ENCODE data around the gene ATP5F1D. TPM values are rescaled to one million over a fixed set of nuclear protein-coding genes. Genes with fewer than 3 reads are reported as not detected.

The ATP5F1D gene
- total RNA-seq, 2 donors from 2014 or later, result 163 to 215 TPM

DNA sequence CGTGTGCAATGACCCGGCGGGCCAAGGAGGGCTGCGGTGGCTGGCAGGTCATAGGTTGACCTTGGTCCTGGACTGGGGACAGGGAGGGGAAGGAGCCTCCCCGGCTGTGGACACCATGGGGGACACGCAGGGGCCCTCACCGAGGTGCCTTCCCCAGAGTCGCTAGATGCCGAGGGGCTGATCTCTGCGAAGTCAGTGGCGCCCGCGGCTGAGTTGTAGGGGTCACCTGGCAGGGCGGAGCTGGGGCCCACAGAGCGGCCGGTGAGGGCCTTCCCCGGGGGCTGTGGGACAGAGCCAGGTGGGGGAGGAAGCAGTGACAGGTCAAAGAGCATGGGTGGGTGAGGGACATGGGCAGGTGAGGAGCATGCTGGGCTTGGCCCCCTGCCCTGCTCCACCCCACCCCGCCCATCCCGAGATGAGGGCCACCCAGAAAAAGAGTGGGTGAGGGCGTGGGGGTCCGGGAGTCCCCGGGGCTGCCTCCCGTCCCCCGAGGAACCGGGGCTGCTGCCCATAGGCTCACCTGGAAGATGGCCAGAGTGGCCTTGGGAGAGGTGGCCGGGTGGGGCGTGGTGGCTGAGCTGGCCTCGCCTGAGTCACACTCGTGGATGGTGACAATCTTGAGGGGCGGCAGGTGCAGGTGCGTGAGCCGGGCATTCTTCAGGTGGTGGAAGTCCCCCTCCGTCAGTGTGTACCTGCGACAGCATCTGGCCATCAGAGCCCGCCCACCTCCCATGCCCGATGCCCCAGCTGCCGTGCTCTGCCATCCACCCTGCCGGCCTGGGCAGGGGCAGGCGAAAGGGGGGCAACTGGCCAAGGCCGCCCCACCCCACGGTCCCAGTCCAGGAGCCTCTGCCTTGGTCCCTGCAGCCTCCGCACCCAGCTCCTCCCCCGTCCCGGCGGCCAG lies 7.2 kb upstream of the ATP5F1D start:
- DNase-seq (ENCODE audit: low spot score) (no peak), ATAC-seq (no peak)
- Mint-ChIP-seq H3K36me3 (no peaks in the 10 kb centered on the region), H3K27me3 (peaks cover 8 to 9% of the 10 kb centered on the region in 2 donors), H3K27ac (no peak overlapping the region), H3K4me3 (no peak overlapping the region), H3K4me1 (ENCODE audit: low read depth in 2 of 2) (peaks cover 9 to 12% of the 10 kb centered on the region in 2 donors), H3K9me3 (no peaks in the 10 kb centered on the region)

DNA sequence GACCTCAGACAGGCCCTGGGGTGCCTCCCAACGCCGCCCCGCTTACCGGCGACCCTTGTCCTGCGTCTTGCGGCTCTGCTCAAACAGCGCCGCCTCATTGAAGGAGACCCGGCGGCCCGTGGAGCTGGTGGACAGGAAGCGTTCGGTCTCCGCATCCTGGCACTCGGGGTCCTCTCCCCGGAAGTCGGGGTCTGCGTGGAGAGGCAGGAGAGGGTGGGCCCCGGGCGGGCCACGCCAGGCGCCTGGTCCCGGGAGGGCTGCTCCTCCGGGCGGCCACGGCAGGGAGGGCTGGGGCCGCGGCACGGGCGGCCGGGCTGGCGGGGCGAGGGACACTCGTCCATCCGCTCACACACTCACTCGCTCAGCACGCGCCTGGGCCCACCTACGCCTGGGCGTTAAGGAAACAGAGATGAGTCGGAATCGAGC lies 6.6 kb upstream of the ATP5F1D start:
- H3K36me3 Mint-ChIP-seq, result no peaks in the 10 kb centered on the region
- peaks cover 9 to 10% of the 10 kb centered on the region in 2 donors for H3K27me3 Mint-ChIP-seq
- no peaks in the 10 kb centered on the region for H3K9me3 Mint-ChIP-seq
- no peak overlapping the region for H3K4me3 Mint-ChIP-seq
- ATAC-seq (no peak), DNase-seq (ENCODE audit: low spot score) (no peak)
- H3K4me1 Mint-ChIP-seq (ENCODE audit: low read depth in 2 of 2), result peaks cover 11 to 14% of the 10 kb centered on the region in 2 donors
- H3K27ac Mint-ChIP-seq, result no peak overlapping the region

DNA sequence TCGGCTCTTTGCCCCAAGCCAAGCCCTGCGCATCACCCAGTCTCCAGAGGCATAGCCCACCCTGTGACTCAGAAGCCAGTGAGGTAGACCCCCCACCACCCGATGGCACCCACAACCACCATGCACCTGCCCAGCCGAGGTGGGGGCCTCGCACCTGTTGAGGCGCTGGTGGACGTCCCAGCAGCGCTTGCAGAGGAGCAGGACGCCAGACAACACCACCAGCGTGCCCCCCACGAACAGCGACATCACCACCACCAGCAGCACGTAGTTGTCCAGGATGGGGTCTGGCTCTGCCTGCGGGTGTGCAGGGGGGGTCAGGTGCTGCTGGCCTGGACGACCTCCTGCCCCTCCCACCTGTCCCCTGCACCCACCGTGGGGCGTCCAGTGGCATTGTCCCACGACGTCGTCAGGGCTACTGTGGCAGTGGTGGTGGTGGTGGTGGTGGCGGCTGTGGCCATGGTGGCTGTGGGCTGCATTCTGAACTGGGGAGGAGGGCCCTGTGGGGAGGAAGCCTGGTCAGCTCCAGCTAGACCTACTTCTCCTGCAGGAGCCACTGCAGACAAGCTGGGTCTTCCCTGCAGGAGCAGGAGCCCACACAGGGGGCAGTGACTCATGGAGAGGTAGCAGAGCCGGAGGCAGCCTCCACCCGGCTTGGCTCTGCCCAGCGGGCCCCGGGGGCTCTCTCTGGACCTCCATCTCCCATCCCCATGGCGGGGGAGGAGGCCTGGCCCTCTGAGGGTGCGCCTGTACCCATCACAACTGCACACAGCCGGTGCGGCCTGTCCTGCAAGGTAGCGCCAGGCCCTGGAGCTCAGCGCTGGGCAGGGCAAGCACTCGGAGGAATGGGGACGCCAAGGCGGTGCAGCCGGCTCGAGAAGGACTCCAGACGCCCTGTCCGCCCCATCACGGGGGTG lies 5.7 kb upstream of the ATP5F1D start:
- H3K27me3 Mint-ChIP-seq, result peaks cover 9 to 10% of the 10 kb centered on the region in 2 donors
- no peak overlapping the region for H3K27ac Mint-ChIP-seq
- no peak for DNase-seq (ENCODE audit: low spot score)
- H3K4me1 Mint-ChIP-seq (ENCODE audit: low read depth in 2 of 2), result peaks cover 11 to 14% of the 10 kb centered on the region in 2 donors
- H3K4me3 Mint-ChIP-seq, result no peak overlapping the region
- ATAC-seq, result no peak
- H3K9me3 Mint-ChIP-seq, result no peaks in the 10 kb centered on the region
- no peaks in the 10 kb centered on the region for H3K36me3 Mint-ChIP-seq

- Mint-ChIP-seq H3K27ac (no peak overlapping the region), H3K9me3 (no peaks in the 10 kb centered on the region), H3K4me1 (ENCODE audit: low read depth in 2 of 2) (peaks cover 14 to 18% of the 10 kb centered on the region in 2 donors), H3K4me3 (no peak overlapping the region), H3K27me3 (peaks cover 9 to 10% of the 10 kb centered on the region in 2 donors), H3K36me3 (no peaks in the 10 kb centered on the region)
- DNase-seq (ENCODE audit: low spot score), result no peak
- ATAC-seq, result no peak
Measured at GRCh38 chr19:1236576-1236975, 5.0 kb upstream of the ATP5F1D start.

GRCh38 chr19:1237027-1237659 lies 4.4 kb upstream of the ATP5F1D start:
- H3K27me3 Mint-ChIP-seq, result peaks cover 9 to 10% of the 10 kb centered on the region in 2 donors
- H3K36me3 Mint-ChIP-seq, result no peaks in the 10 kb centered on the region
- ATAC-seq (no peak), DNase-seq (ENCODE audit: low spot score) (no peak)
- H3K4me1 Mint-ChIP-seq (ENCODE audit: low read depth in 2 of 2), result peaks cover 15 to 20% of the 10 kb centered on the region in 2 donors
- peak overlapping the region; percentile 58 for H3K4me3 Mint-ChIP-seq
- H3K27ac Mint-ChIP-seq, result no peak overlapping the region
- H3K9me3 Mint-ChIP-seq, result no peaks in the 10 kb centered on the region

- no peak for ATAC-seq
Measured at GRCh38 chr19:1237754-1238368, 3.7 kb upstream of the ATP5F1D start, which contains the start of gene CBARP. Gene CBARP, minus strand, starts transcription at chr19:1238005. Its CDS starts 1,905 bp downstream, at chr19:1236100.

GRCh38 chr19:1238369-1239303 lies 2.9 kb upstream of the ATP5F1D start:
- ATAC-seq (no peak), DNase-seq (ENCODE audit: low spot score) (no peak)
- H3K4me1 Mint-ChIP-seq (ENCODE audit: low read depth in 2 of 2), result peaks cover 15 to 20% of the 10 kb centered on the region in 2 donors
- no peaks in the 10 kb centered on the region for H3K36me3 Mint-ChIP-seq
- H3K9me3 Mint-ChIP-seq, result no peaks in the 10 kb centered on the region
- H3K27me3 Mint-ChIP-seq, result peaks cover 9 to 10% of the 10 kb centered on the region in 2 donors
- peak overlapping the region; percentile 85 for H3K4me3 Mint-ChIP-seq
- H3K27ac Mint-ChIP-seq, result peak overlapping the region; percentile 4 to 44

More at GRCh38 chr19:1237754-1238368, 3.7 kb upstream of the ATP5F1D start, which contains the start of gene CBARP:
- H3K27me3 Mint-ChIP-seq, result peaks cover 9 to 10% of the 10 kb centered on the region in 2 donors
- no peaks in the 10 kb centered on the region for H3K36me3 Mint-ChIP-seq
- H3K9me3 Mint-ChIP-seq, result no peaks in the 10 kb centered on the region
- H3K27ac Mint-ChIP-seq, result peak within 1 kb of the TSS; percentile 4 to 44
- H3K4me1 Mint-ChIP-seq (ENCODE audit: low read depth in 2 of 2), result peaks cover 15 to 20% of the 10 kb centered on the region in 2 donors
- no peak for DNase-seq (ENCODE audit: low spot score)
- peak within 1 kb of the TSS; percentile 85 for H3K4me3 Mint-ChIP-seq

GRCh38 chr19:1239420-1239795 lies 2.1 kb upstream of the ATP5F1D start:
- no peak for ATAC-seq
- H3K27ac Mint-ChIP-seq, result peak overlapping the region; percentile 4 to 44

GRCh38 chr19:1239796-1240737 lies 1.5 kb upstream of the ATP5F1D start:
- H3K4me1 Mint-ChIP-seq (ENCODE audit: low read depth in 2 of 2), result peaks cover 19 to 20% of the 10 kb centered on the region in 2 donors
- ATAC-seq, result peak; percentile 74 to 81
- peak; percentile 94 for DNase-seq (ENCODE audit: low spot score)
- no peak overlapping the region for H3K27ac Mint-ChIP-seq
- no peak overlapping the region for H3K4me3 Mint-ChIP-seq
- no peaks in the 10 kb centered on the region for H3K36me3 Mint-ChIP-seq
- H3K27me3 Mint-ChIP-seq, result peaks cover 9 to 10% of the 10 kb centered on the region in 2 donors
- H3K9me3 Mint-ChIP-seq, result no peaks in the 10 kb centered on the region

More at GRCh38 chr19:1239420-1239795, 2.1 kb upstream of the ATP5F1D start:
- Mint-ChIP-seq H3K4me1 (ENCODE audit: low read depth in 2 of 2) (peaks cover 15 to 20% of the 10 kb centered on the region in 2 donors), H3K4me3 (peak overlapping the region; percentile 85), H3K27me3 (peaks cover 9 to 10% of the 10 kb centered on the region in 2 donors), H3K9me3 (no peaks in the 10 kb centered on the region), H3K36me3 (no peaks in the 10 kb centered on the region)
- no peak for DNase-seq (ENCODE audit: low spot score)

- ATAC-seq (no peak), DNase-seq (ENCODE audit: low spot score) (no peak)
- Mint-ChIP-seq H3K4me3 (peak overlapping the region; percentile 86), H3K27ac (peak overlapping the region; percentile 66 to 89), H3K9me3 (no peaks in the 10 kb centered on the region), H3K36me3 (no peaks in the 10 kb centered on the region), H3K4me1 (ENCODE audit: low read depth in 2 of 2) (peaks cover 19 to 20% of the 10 kb centered on the region in 2 donors), H3K27me3 (peaks cover 9 to 10% of the 10 kb centered on the region in 2 donors)
Measured at GRCh38 chr19:1240925-1241324, 626 bp upstream of the ATP5F1D start.
